SH-SY5Y (cell line): ENCODE measurements around the gene SSC5D.

Experiments
- GATA2 ChIP-seq: IDR thresholded peaks from 2 replicates; pipeline ENCODE4 v1.6.1; 2011; ENCODE audit warnings: mild to moderate bottlenecking, low read depth, low read length
- GATA3 ChIP-seq: IDR thresholded peaks from 2 replicates; pipeline ENCODE4 v1.6.1; 2011; ENCODE audit warnings: low read depth, mild to moderate bottlenecking, low read length, moderate library complexity

DNA sequence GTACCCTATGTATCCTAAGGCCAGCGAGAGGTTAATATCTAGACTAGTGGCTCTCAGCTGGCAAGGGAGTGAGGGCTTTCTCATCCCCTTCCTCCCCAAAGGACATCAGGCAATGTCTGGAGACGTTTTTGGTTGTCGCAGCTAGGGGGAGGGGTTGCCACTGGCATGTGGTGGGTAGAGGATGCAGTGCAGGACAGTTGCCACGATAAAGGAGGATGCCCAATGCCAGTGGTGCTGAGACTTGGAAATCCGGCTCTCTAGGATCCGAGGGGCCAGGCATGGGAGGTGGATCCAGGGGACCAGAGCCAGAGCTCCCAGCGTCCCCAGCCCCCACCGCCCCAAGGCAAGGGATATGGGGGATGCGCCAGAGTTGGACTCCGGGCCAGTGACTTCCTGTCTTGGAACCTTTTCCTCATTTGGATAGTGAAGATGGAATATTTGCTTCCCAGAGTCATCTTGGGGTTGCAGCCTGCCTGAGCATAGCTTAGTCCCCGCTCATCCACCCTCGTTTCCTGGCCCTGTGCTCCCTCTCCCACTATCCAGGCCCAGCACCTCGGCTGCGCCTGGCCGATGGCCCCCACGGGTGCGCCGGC, 4.9 kb downstream of the SSC5D start:
- no peak for TF ChIP-seq GATA3
- no peak for TF ChIP-seq GATA2
